ENCODE results near the gene ALDH2. TPM values are rescaled to one million over a fixed set of nuclear protein-coding genes. Genes with fewer than 3 reads are reported as not detected.

Gene ALDH2
- total and polyA plus RNA-seq, 9 of the 15 experiments (the other 6 are each of a cell fraction or from before 2014, with no cell fraction given), result 1.9 to 22.5 (median 12.2) TPM

GRCh38 chr12:111768159-111768895, 1.6 kb downstream of the ALDH2 start:
- Histone ChIP-seq H3K79me2 (ENCODE audit: control insufficient read depth, insufficient read depth, low read length) (no peaks in the 10 kb centered on the region; the same call in 2 of the 3 replicates), H3K4me1 (replicated peaks in 1 of 2; ENCODE audit: control insufficient read depth in 2 of 2, insufficient read depth in 2 of 2, low read length in 2 of 2) (peaks cover 20 to 22% of the 10 kb centered on the region in 2 experiments), H3K4me2 (ENCODE audit: insufficient read depth, low read length) (no peak overlapping the region), H3K9me1 (ENCODE audit: control insufficient read depth, insufficient read depth, low read length) (no peaks in the 10 kb centered on the region), H3K9me3 (replicated peaks; ENCODE audit: control insufficient read depth, insufficient read depth, low read depth, low read length) (no peaks in the 10 kb centered on the region), H2AFZ (ENCODE audit: low read depth, low read length) (no peak overlapping the region), H4K20me1 (replicated peaks; ENCODE audit: control insufficient read depth, insufficient read depth, low read length) (no peaks in the 10 kb centered on the region), H3K9ac (ENCODE audit: insufficient read depth in 1 of 2, low read depth in 2 of 2, low read length in 2 of 2) (no peak overlapping the region), H3K4me3 (no peak overlapping the region), H3K27ac (ENCODE audit: extremely low read depth, low read depth, low read length) (no peak overlapping the region), H3K36me3 (ENCODE audit: control insufficient read depth, insufficient read depth, low read length) (no peaks in the 10 kb centered on the region), H3K27me3 (ENCODE audit: control insufficient read depth in 2 of 2, insufficient read depth in 2 of 2, low read length in 2 of 2) (no peaks in the 10 kb centered on the region)
- in situ Hi-C loops (cut with MboI) (no loop called here), intact Hi-C loops (cut with micrococcal nuclease) (no loop called here)
- ATAC-seq (no peak), FAIRE-seq (no peak), DNase-seq (ENCODE audit: extremely low read depth in 1 of 4, low spot score in 3 of 4) (no peak)
- CTCF ChIA-PET (ENCODE audit: low intra/inter-chr PET ratio), result no interaction called here
- POLR2A ChIA-PET, result interaction anchor here (0.6 to 1.2 kb wide), 4 partner anchors 8 to 242 kb away, joined by 3 to 4 read pairs (median 3); no protein-coding TSS in a partner anchor
- 73% methylated on average over 9 of the region's 9 CpGs for WGBS (ENCODE audit: insufficient coverage, low coverage, missing lambda C conversion rate)
- BruUV-seq (replicated peaks), result no TSS peak
- no peak for TF ChIP-seq SMAD1 (IDR thresholded peaks at IDR 0.05; ENCODE audit: low read depth, low read length, partially characterized antibody)
- no peak for TF ChIP-seq EZH2 (IDR thresholded peaks at IDR 0.05; ENCODE audit: borderline replicate concordance, low read depth, low read length)
- TF ChIP-seq NFIC (IDR thresholded peaks at IDR 0.05), result peak; percentile 83
- TF ChIP-seq ZNF174 (CRISPR knock-in tag; IDR thresholded peaks at IDR 0.05), result no peak
- TF ChIP-seq SAFB (IDR thresholded peaks at IDR 0.05; ENCODE audit: borderline replicate concordance, low read depth, low read length), result no peak
- TF ChIP-seq ZNF121 (CRISPR knock-in tag; conservative IDR thresholded peaks at IDR 0.05), result peak; percentile 94
- no peak for TF ChIP-seq COPS2 (conservative IDR thresholded peaks at IDR 0.05)
- no peak for TF ChIP-seq ZMIZ1 (IDR thresholded peaks at IDR 0.05; ENCODE audit: low read depth in 2 of 2, low read length in 2 of 2)

All from K562 (cell line).